Measurements from ENCODE around the gene PPP1R15B.

PPP1R15B gene

DNA sequence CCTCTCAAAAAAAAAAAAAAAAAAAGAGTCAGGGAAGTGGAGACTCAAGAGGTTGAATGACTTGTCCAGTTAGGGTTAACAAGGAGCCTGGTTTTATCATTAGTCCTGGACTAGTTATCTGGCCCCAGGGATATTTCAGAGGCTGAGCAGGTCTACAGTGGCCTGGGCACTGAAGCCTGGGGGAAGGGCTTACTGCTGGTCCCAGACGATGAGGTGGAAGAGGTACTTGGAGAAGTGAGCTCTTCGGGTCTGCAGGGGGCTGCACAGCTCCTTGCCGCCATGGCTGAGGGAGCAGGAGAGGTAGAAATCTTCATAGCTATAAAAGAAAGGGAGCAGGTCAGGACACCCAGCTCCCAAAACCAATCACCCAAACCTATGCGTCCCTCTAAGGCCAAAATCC is 42.9 kb upstream of the PPP1R15B start:
- H3K27me3 ChIP-seq (ENCODE audit: insufficient read depth, poor library complexity, severe bottlenecking): no peaks in the 10 kb centered on the region
- no peak overlapping the region for H3K27ac ChIP-seq (replicated peaks)
- H3K4me3 ChIP-seq (replicated peaks; ENCODE audit: insufficient read depth, low read length): no peak overlapping the region
- TF ChIP-seq, protein P1, sequence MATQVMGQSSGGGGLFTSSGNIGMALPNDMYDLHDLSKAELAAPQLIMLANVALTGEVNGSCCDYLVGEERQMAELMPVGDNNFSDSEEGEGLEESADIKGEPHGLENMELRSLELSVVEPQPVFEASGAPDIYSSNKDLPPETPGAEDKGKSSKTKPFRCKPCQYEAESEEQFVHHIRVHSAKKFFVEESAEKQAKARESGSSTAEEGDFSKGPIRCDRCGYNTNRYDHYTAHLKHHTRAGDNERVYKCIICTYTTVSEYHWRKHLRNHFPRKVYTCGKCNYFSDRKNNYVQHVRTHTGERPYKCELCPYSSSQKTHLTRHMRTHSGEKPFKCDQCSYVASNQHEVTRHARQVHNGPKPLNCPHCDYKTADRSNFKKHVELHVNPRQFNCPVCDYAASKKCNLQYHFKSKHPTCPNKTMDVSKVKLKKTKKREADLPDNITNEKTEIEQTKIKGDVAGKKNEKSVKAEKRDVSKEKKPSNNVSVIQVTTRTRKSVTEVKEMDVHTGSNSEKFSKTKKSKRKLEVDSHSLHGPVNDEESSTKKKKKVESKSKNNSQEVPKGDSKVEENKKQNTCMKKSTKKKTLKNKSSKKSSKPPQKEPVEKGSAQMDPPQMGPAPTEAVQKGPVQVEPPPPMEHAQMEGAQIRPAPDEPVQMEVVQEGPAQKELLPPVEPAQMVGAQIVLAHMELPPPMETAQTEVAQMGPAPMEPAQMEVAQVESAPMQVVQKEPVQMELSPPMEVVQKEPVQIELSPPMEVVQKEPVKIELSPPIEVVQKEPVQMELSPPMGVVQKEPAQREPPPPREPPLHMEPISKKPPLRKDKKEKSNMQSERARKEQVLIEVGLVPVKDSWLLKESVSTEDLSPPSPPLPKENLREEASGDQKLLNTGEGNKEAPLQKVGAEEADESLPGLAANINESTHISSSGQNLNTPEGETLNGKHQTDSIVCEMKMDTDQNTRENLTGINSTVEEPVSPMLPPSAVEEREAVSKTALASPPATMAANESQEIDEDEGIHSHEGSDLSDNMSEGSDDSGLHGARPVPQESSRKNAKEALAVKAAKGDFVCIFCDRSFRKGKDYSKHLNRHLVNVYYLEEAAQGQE (IDR thresholded peaks at IDR 0.05; ENCODE audit: insufficient replicate concordance, low read depth): no peak
- TF ChIP-seq GABPA (IDR thresholded peaks at IDR 0.05; ENCODE audit: low read depth): no peak
- TF ChIP-seq POLR2AphosphoS5 (IDR thresholded peaks at IDR 0.05; ENCODE audit: low read depth): no peak
- TF ChIP-seq, protein P2, sequence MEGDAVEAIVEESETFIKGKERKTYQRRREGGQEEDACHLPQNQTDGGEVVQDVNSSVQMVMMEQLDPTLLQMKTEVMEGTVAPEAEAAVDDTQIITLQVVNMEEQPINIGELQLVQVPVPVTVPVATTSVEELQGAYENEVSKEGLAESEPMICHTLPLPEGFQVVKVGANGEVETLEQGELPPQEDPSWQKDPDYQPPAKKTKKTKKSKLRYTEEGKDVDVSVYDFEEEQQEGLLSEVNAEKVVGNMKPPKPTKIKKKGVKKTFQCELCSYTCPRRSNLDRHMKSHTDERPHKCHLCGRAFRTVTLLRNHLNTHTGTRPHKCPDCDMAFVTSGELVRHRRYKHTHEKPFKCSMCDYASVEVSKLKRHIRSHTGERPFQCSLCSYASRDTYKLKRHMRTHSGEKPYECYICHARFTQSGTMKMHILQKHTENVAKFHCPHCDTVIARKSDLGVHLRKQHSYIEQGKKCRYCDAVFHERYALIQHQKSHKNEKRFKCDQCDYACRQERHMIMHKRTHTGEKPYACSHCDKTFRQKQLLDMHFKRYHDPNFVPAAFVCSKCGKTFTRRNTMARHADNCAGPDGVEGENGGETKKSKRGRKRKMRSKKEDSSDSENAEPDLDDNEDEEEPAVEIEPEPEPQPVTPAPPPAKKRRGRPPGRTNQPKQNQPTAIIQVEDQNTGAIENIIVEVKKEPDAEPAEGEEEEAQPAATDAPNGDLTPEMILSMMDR (IDR thresholded peaks at IDR 0.05; ENCODE audit: insufficient read depth, low read length): no peak
- TF ChIP-seq SPI1 (IDR thresholded peaks at IDR 0.05; ENCODE audit: borderline replicate concordance, low read depth): no peak
- DNase-seq (ENCODE audit: low read depth in 1 of 2, low spot score in 1 of 2): no peak

DNA sequence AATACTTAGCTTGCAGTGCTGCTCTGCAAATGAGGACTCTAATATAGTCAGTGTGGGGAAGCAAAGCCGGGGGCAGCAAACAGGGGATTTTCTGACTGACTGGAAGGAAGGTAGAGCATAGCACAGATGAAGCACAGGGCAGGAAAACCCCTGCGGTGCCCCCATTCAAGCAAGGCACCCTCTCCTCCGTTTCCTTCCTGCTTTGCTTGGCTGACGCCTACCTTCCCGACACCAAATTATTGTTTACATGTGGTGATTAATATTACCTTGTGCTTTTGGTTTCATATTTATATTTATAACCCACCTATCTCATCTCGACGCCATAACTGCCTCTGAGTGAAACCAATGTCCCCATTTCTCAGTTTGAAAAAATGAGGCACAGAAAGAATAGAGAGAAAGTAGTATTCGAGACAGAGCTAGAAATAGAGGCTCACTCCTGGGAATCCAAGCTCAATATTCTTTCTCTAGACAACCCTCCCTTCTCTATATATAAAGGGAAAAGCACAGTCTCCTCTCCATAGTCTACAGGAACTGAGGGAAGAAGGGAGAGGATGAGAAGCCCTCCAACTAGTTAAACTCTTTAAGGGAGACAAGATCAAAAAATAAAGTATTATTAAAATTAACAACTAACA is 41.6 kb upstream of the PPP1R15B start:
- Histone ChIP-seq H3K4me3 (replicated peaks; ENCODE audit: insufficient read depth, low read length) (no peak overlapping the region), H3K27me3 (ENCODE audit: insufficient read depth, poor library complexity, severe bottlenecking) (no peaks in the 10 kb centered on the region), H3K27ac (replicated peaks) (no peak overlapping the region)
- no peak for DNase-seq (ENCODE audit: low read depth in 1 of 2, low spot score in 1 of 2)
- TF ChIP-seq POLR2AphosphoS5 (IDR thresholded peaks at IDR 0.05; ENCODE audit: low read depth) (no peak), GABPA (IDR thresholded peaks at IDR 0.05; ENCODE audit: low read depth) (no peak), SPI1 (IDR thresholded peaks at IDR 0.05; ENCODE audit: borderline replicate concordance, low read depth) (no peak)
- TF ChIP-seq, protein P1 (IDR thresholded peaks at IDR 0.05; ENCODE audit: insufficient replicate concordance, low read depth): no peak
- TF ChIP-seq, protein P2 (IDR thresholded peaks at IDR 0.05; ENCODE audit: insufficient read depth, low read length): no peak

DNA sequence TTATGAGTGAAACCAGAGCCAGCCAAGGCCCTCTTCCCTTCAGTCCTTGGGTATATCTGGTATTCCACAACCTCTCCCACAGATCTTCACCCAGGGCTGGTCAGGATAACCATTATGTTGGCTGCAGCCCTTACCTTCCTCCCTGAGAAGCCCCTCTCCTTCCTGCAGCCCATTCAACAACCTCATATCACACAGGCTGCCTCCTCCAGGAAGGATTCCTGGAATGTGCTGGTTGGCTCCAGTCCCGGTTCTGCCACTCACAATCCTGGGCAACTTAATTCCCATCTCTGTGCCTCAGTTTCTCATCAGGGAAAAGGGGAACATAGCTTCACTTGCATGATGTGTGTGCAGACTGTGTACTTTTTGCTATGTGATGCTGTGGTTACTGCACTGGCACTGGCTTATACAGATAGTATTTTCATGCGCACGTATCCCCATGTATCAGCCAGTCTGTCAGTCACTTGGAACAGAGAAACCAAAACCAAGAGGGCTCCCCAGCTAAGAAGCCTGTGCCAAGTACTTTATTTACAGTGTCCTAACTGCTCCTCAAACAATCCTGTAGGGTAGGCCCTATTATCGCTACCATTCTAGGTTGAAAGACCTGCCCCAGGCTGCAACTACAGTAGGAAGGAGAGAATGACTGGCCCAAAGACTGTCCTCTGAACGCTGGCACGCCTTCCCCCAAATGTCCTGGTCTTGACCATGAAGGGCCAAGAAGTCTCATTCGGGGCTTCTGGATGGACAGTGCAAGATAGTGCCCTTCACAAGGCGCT is 39.9 kb upstream of the PPP1R15B start:
- Histone ChIP-seq H3K27ac (replicated peaks) (no peak overlapping the region), H3K27me3 (ENCODE audit: insufficient read depth, poor library complexity, severe bottlenecking) (no peaks in the 10 kb centered on the region), H3K4me3 (replicated peaks; ENCODE audit: insufficient read depth, low read length) (no peak overlapping the region)
- no peak for DNase-seq (ENCODE audit: low read depth in 1 of 2, low spot score in 1 of 2)
- TF ChIP-seq GABPA (IDR thresholded peaks at IDR 0.05; ENCODE audit: low read depth): no peak
- TF ChIP-seq, protein P2 (IDR thresholded peaks at IDR 0.05; ENCODE audit: insufficient read depth, low read length): no peak
- TF ChIP-seq, protein P1 (IDR thresholded peaks at IDR 0.05; ENCODE audit: insufficient replicate concordance, low read depth): no peak
- no peak for TF ChIP-seq SPI1 (IDR thresholded peaks at IDR 0.05; ENCODE audit: borderline replicate concordance, low read depth)
- no peak for TF ChIP-seq POLR2AphosphoS5 (IDR thresholded peaks at IDR 0.05; ENCODE audit: low read depth)
